HEK293 (cell line): ENCODE results near the gene PHACTR2.
A peak's percentile ranks its signal among the peaks of the same experiment; 100 is the strongest.

Experiments
- CTCF ChIA-PET: fragments of 350-600 bp; formaldehyde crosslinking; extraction: SDS; loops from one replicate; lab custom pipeline; 2021; ENCODE audit warnings: antibody characterized with exemption; lab: Yijun Ruan, JAX
- POLR2A ChIA-PET: fragments of 300-600 bp; formaldehyde crosslinking; extraction: SDS; loops from one replicate; lab custom pipeline; 2020; ENCODE audit warnings: antibody characterized with exemption, inconsistent platforms; lab: Yijun Ruan, JAX
- H3K27ac ChIP-seq: fragments of 200-500 bp; sonication (Bioruptor generic); 2 replicates; pipeline ENCODE4 v1.5.1; 2014; ENCODE audit warnings: low read depth, low read length, control low read depth, inconsistent platforms; ENCODE audit errors: extremely low read depth
- H3K36me3 ChIP-seq, 2 experiments: fragments of 200-500 bp in 1 of 2; sonication (Bioruptor generic) in 1 of 2; 1 replicate in 1 of 2; 2 replicates in 1 of 2; pipeline ENCODE4 v1.5.1; 2014 to 2017; ENCODE audit warnings: inconsistent platforms in 2 of 2, low read length in 2 of 2; ENCODE audit not compliant: control insufficient read depth in 2 of 2, insufficient read depth in 1 of 2
- H3K4me1 ChIP-seq: fragments of 200-500 bp; sonication (Bioruptor generic); 2 replicates; pipeline ENCODE4 v1.5.1; 2014; ENCODE audit warnings: mild to moderate bottlenecking, low read length, inconsistent platforms; ENCODE audit not compliant: control insufficient read depth, insufficient read depth
- H3K4me3 ChIP-seq: 2 replicates; pipeline ENCODE4 v1.5.1; 2011; ENCODE audit warnings: low read depth, mild to moderate bottlenecking, control low read depth, low read length, moderate library complexity
- H3K9me3 ChIP-seq: fragments of 200-500 bp; sonication (Bioruptor generic); 2 replicates; pipeline ENCODE4 v1.5.1; 2014; ENCODE audit warnings: low read depth, low read length, inconsistent platforms; ENCODE audit not compliant: control insufficient read depth, insufficient read depth
- GLI4 ChIP-seq: fragments of 450-650 bp; formaldehyde crosslinking; IDR thresholded peaks from 2 replicates; pipeline ENCODE4 v1.5.1; 2016; ENCODE audit warnings: missing biosample characterization, missing genetic modification characterization
- PATZ1 ChIP-seq: fragments of 450-650 bp; formaldehyde crosslinking; IDR thresholded peaks from 2 replicates; pipeline ENCODE4 v1.5.1; 2016; ENCODE audit warnings: missing biosample characterization, missing genetic modification characterization
- PRDM1 ChIP-seq: fragments of 450-650 bp; formaldehyde crosslinking; IDR thresholded peaks from 2 replicates; pipeline ENCODE4; 2016; ENCODE audit warnings: missing biosample characterization, missing genetic modification characterization
- TCF7L2 ChIP-seq: IDR thresholded peaks from 2 replicates; pipeline ENCODE4 v1.6.1; 2011; ENCODE audit warnings: low read depth, mild to moderate bottlenecking, inconsistent platforms, low read length, moderate library complexity, borderline replicate concordance
- YY1 ChIP-seq: fragments of 450-650 bp; formaldehyde crosslinking; IDR thresholded peaks from 2 replicates; pipeline ENCODE4 v1.5.1; 2018; ENCODE audit warnings: missing biosample characterization, missing genetic modification characterization
- ZBTB44 ChIP-seq: fragments of 450-650 bp; IDR thresholded peaks from 2 replicates; pipeline ENCODE4 v1.5.1; 2018; ENCODE audit warnings: missing biosample characterization, mild to moderate bottlenecking, missing genetic modification characterization
- ZBTB48 ChIP-seq: fragments of 450-650 bp; formaldehyde crosslinking; IDR thresholded peaks from 2 replicates; pipeline ENCODE4 v1.5.1; 2016; ENCODE audit warnings: missing biosample characterization, missing genetic modification characterization
- ZFP37 ChIP-seq: fragments of 450-650 bp; formaldehyde crosslinking; IDR thresholded peaks from 2 replicates; pipeline ENCODE4 v1.5.1; 2016; ENCODE audit warnings: missing biosample characterization, missing genetic modification characterization
- ZNF16 ChIP-seq: fragments of 450-650 bp; formaldehyde crosslinking; IDR thresholded peaks from 2 replicates; pipeline ENCODE4 v1.5.1; 2016; ENCODE audit warnings: low read depth, missing biosample characterization, missing genetic modification characterization
- ZNF19 ChIP-seq: fragments of 450-650 bp; formaldehyde crosslinking; IDR thresholded peaks from 2 replicates; pipeline ENCODE4; 2016; ENCODE audit warnings: missing biosample characterization, missing genetic modification characterization, low read depth
- ZNF274 ChIP-seq, 2 experiments: fragments of 200-500 bp in 1 of 2; fragments of 450-650 bp in 1 of 2; sonication (Bioruptor generic) in 1 of 2; formaldehyde crosslinking in 1 of 2; IDR thresholded peaks; 2 replicates each; pipeline versions ENCODE4 v1.5.1 to v1.6.1; 2014 to 2016; ENCODE audit warnings: borderline replicate concordance in 1 of 2, inconsistent platforms in 1 of 2, low read length in 1 of 2, missing biosample characterization in 1 of 2, missing genetic modification characterization in 1 of 2
- ZNF48 ChIP-seq: fragments of 450-650 bp; formaldehyde crosslinking; IDR thresholded peaks from 2 replicates; pipeline ENCODE4 v1.5.1; 2016; ENCODE audit warnings: missing biosample characterization, missing genetic modification characterization
- ZNF488 ChIP-seq: fragments of 450-650 bp; formaldehyde crosslinking; IDR thresholded peaks from 2 replicates; pipeline ENCODE4 v1.5.1; 2016; ENCODE audit warnings: missing biosample characterization, missing genetic modification characterization
- ZNF514 ChIP-seq: fragments of 450-650 bp; formaldehyde crosslinking; IDR thresholded peaks from 2 replicates; pipeline ENCODE4 v1.5.1; 2016; ENCODE audit warnings: missing biosample characterization, missing genetic modification characterization
- ZNF518A ChIP-seq: fragments of 450-650 bp; formaldehyde crosslinking; conservative IDR thresholded peaks from 2 replicates; pipeline ENCODE4 v1.5.1; 2016; ENCODE audit warnings: low read depth, missing biosample characterization, missing genetic modification characterization
- ZNF560 ChIP-seq: fragments of 450-650 bp; formaldehyde crosslinking; IDR thresholded peaks from 2 replicates; pipeline ENCODE4 v1.5.1; 2017; ENCODE audit warnings: missing biosample characterization, missing genetic modification characterization, borderline replicate concordance
- ZNF580 ChIP-seq: fragments of 450-650 bp; formaldehyde crosslinking; IDR thresholded peaks from 2 replicates; pipeline ENCODE4 v1.5.1; 2016; ENCODE audit warnings: missing biosample characterization, missing genetic modification characterization
- ZNF600 ChIP-seq: fragments of 450-650 bp; formaldehyde crosslinking; IDR thresholded peaks from 2 replicates; pipeline ENCODE4 v1.5.1; 2016; ENCODE audit warnings: missing biosample characterization, missing genetic modification characterization
- ZNF621 ChIP-seq: fragments of 450-650 bp; formaldehyde crosslinking; IDR thresholded peaks from 2 replicates; pipeline ENCODE4 v1.5.1; 2017; ENCODE audit warnings: missing biosample characterization, missing genetic modification characterization
- ZNF792 ChIP-seq: fragments of 450-650 bp; formaldehyde crosslinking; IDR thresholded peaks from 2 replicates; pipeline ENCODE4 v1.5.1; 2016; ENCODE audit warnings: missing biosample characterization, missing genetic modification characterization

Gene PHACTR2

GRCh38 chr6:143761074-143761473 is 83.3 kb downstream of the PHACTR2 start:
- CTCF ChIA-PET: interaction anchor here (0.6 kb wide), 1 partner anchor 248 kb away, joined by 5 read pairs; no protein-coding TSS in a partner anchor
- Histone ChIP-seq H3K27ac (no peak overlapping the region), H3K9me3 (no peaks in the 10 kb centered on the region), H3K36me3 (peaks cover 0 to 16% of the 10 kb centered on the region in 2 experiments; a peak in 1 of 3 replicates), H3K4me1 (peaks cover under 1% of the 10 kb centered on the region; the same call in 1 of the 2 replicates), H3K4me3 (no peak overlapping the region)
- POLR2A ChIA-PET: no interaction called here
- TF ChIP-seq GLI4 (tag by site-specific recombination): no peak
- TF ChIP-seq PRDM1 (tag by site-specific recombination): peak; percentile 23; the same call in 1 of the 2 replicates

GRCh38 chr6:143762126-143762525 is 84.4 kb downstream of the PHACTR2 start:
- no peak for TF ChIP-seq ZNF514 (tag by site-specific recombination)
- no peak for TF ChIP-seq ZNF560
- TF ChIP-seq ZNF792 (tag by site-specific recombination): no peak
- Histone ChIP-seq H3K9me3 (no peaks in the 10 kb centered on the region), H3K27ac (no peak overlapping the region), H3K36me3 (peaks cover 0 to 19% of the 10 kb centered on the region in 2 experiments; a peak in 1 of 3 replicates), H3K4me1 (no peaks in the 10 kb centered on the region), H3K4me3 (no peak overlapping the region)
- ChIA-PET POLR2A (no interaction called here), CTCF (no interaction called here)

- no peaks in the 10 kb centered on the region for H3K9me3 ChIP-seq
- H3K36me3 ChIP-seq: peaks cover 0 to 24% of the 10 kb centered on the region in 2 experiments; a peak in 1 of 3 replicates
- ChIA-PET CTCF (interaction anchor here (0.6 to 0.9 kb wide), 3 partner anchors 11 to 1618 kb away, joined by 3 to 4 read pairs (median 3); no protein-coding TSS in a partner anchor), POLR2A (no interaction called here)
- no peaks in the 10 kb centered on the region for H3K4me1 ChIP-seq
- no peak overlapping the region for H3K27ac ChIP-seq
- H3K4me3 ChIP-seq: no peak overlapping the region
- no peak for TF ChIP-seq ZNF19 (tag by site-specific recombination)
- TF ChIP-seq ZBTB44 (tag by site-specific recombination): no peak
- TF ChIP-seq ZNF621 (tag by site-specific recombination): no peak
- no peak for TF ChIP-seq ZNF518A (tag by site-specific recombination)
- no peak for TF ChIP-seq ZFP37
- TF ChIP-seq ZBTB48 (tag by site-specific recombination): no peak
- no peak for TF ChIP-seq ZNF580 (tag by site-specific recombination)
- no peak for TF ChIP-seq ZNF16
- TF ChIP-seq TCF7L2: no peak
- TF ChIP-seq ZNF488 (tag by site-specific recombination): no peak
- no peak for TF ChIP-seq ZNF48 (tag by site-specific recombination)
- TF ChIP-seq YY1 (tag by site-specific recombination): no peak
- TF ChIP-seq ZNF274 (IDR thresholded peaks at IDR 0.05; ENCODE audit: low read length): no peak
- TF ChIP-seq ZNF274 (tag by site-specific recombination; IDR thresholded peaks at IDR 0.05; ENCODE audit: borderline replicate concordance): no peak
- no peak for TF ChIP-seq ZNF600 (tag by site-specific recombination)
- TF ChIP-seq PATZ1 (tag by site-specific recombination): no peak
Measured at GRCh38 chr6:143765422-143766184, 87.8 kb downstream of the PHACTR2 start.
